Naive B cell (primary cell): Measurements from ENCODE around the gene ACE. TPM values are rescaled to one million over a fixed set of nuclear protein-coding genes. Genes with fewer than 3 reads are reported as not detected.
"Not testable (repeated sequence)": the region's sequence is repeated elsewhere in the genome, so short reads cannot be mapped to it uniquely, and the experiment has no call there.

ENCODE experiments used
- ATAC-seq, 2 donors: fragments of 150-1000 bp; cut with Tn5 transposase; 2 replicates each; pipeline ENCODE4 v1.10.0; 2021; ENCODE audit warnings: low read depth in 2 of 2, mild to moderate bottlenecking in 2 of 2, moderate library complexity in 2 of 2
- DNase-seq: peaks from one replicate; pipeline ENCODE4 v3.0.0; 2022
- H3K27ac Mint-ChIP-seq, 6 donors: one replicate each; pipeline ENCODE4 v1.8.0; 2020 to 2022; ENCODE audit warnings: mild to moderate bottlenecking in 6 of 6, mixed read lengths in 6 of 6, moderate library complexity in 5 of 6, inconsistent platforms in 2 of 6
- H3K27me3 Mint-ChIP-seq, 3 donors: one replicate each; pipeline ENCODE4 v1.8.0; 2021 to 2022; ENCODE audit warnings: mixed read lengths in 3 of 3, mild to moderate bottlenecking in 1 of 3
- H3K36me3 Mint-ChIP-seq, 2 donors: one replicate each; pipeline ENCODE4 v1.8.0; 2020 to 2022; ENCODE audit warnings: mixed read lengths in 2 of 2, inconsistent platforms in 1 of 2, mild to moderate bottlenecking in 1 of 2
- H3K4me1 Mint-ChIP-seq, 3 donors: one replicate each; pipeline ENCODE4 v1.8.0; 2020 to 2022; ENCODE audit warnings: mixed read lengths in 3 of 3, inconsistent platforms in 1 of 3, mild to moderate bottlenecking in 1 of 3, moderate library complexity in 1 of 3
- H3K4me3 Mint-ChIP-seq, 8 donors: one replicate each; pipeline ENCODE4 v1.8.0; 2020 to 2022; ENCODE audit warnings: mild to moderate bottlenecking in 8 of 8, mixed read lengths in 8 of 8, moderate library complexity in 8 of 8, inconsistent platforms in 2 of 8
- H3K9me3 Mint-ChIP-seq, 7 donors: one replicate each; pipeline ENCODE4 v1.8.0; 2020 to 2022; ENCODE audit warnings: mixed read lengths in 7 of 7, mild to moderate bottlenecking in 5 of 7, inconsistent platforms in 2 of 7, moderate library complexity in 1 of 7
- polyA plus RNA-seq, 6 donors: library from polyadenylated mRNA; unstranded; fragments of 300-500 nt; fragmentation: Illumina TruSeq; gene quantifications; one replicate each; pipeline ENCODE4 v1.2.3, GENCODE V29; 2021; ENCODE audit warnings: low read depth in 6 of 6

Gene ACE
- polyA plus RNA-seq, 6 donors from 2014 or later, result not detected

DNA sequence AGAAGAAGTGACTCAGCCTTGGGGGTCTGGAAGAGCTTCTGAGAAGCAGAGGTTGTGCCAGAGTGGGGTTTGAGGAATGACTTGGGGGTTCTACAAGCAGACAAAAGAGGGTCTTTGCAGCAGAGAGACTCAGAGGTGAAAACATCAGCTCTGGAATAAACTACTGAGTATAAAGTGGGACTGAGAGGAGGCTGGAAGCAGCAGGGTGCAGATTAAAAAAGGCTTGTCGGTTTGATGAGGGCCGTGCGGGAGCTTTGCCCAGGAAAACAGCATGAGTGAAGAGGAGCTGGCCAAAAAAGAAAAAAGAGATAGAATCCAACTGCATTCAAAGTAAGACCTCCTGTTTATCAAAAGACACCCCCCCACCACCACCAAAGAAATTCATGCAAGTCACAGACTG lies 13.1 kb upstream of the ACE start:
- H3K27me3 Mint-ChIP-seq, result peaks cover 0 to 6% (median 0%) of the 10 kb centered on the region in 3 donors
- peak overlapping the region in 1 of 6 donors; percentile 5 for H3K27ac Mint-ChIP-seq
- peaks cover 19 to 38% (median 19%) of the 10 kb centered on the region in 3 donors for H3K4me1 Mint-ChIP-seq
- no peaks in the 10 kb centered on the region for H3K36me3 Mint-ChIP-seq
- ATAC-seq (no peak), DNase-seq (no peak)
- H3K9me3 Mint-ChIP-seq, result peaks cover 0 to 9% (median 0%) of the 10 kb centered on the region in 7 donors
- peak overlapping the region in 2 of 8 donors; percentile 51 to 68 for H3K4me3 Mint-ChIP-seq

DNA sequence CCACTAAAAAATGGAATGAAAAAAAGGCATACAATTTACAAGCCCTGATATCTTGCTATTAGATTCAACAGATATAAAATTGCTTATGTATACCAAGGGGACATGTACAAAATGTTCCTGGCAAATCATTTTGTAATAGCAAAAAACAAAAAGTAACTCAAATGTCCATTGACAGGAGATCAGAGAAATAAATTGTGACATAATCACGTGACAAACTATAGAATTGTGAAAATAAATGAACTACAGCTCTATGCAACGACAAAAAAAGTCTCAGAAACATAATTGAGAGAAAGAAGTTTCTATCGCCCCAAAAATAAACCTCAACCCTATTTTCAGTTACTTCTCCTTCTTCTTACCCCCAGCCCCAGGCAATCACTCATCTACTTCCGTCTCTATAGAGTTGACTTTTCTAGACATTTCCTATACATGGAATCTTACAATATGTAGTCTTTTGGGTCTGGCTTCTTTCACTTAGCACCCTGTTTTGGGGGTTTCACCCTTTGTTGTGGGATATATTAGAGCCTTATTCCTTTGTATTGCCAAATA lies 12.1 kb upstream of the ACE start:
- peaks cover 0 to 8% (median 0%) of the 10 kb centered on the region in 3 donors for H3K27me3 Mint-ChIP-seq
- peak overlapping the region in 3 of 8 donors; percentile 18 to 74 (median 21) for H3K4me3 Mint-ChIP-seq
- peaks cover 0 to 9% (median 0%) of the 10 kb centered on the region in 7 donors for H3K9me3 Mint-ChIP-seq
- H3K36me3 Mint-ChIP-seq, result no peaks in the 10 kb centered on the region
- DNase-seq (no peak), ATAC-seq (peak in 1 of 2 donors; percentile 22)
- H3K4me1 Mint-ChIP-seq, result peaks cover 19 to 38% (median 19%) of the 10 kb centered on the region in 3 donors
- no peak overlapping the region for H3K27ac Mint-ChIP-seq

DNA sequence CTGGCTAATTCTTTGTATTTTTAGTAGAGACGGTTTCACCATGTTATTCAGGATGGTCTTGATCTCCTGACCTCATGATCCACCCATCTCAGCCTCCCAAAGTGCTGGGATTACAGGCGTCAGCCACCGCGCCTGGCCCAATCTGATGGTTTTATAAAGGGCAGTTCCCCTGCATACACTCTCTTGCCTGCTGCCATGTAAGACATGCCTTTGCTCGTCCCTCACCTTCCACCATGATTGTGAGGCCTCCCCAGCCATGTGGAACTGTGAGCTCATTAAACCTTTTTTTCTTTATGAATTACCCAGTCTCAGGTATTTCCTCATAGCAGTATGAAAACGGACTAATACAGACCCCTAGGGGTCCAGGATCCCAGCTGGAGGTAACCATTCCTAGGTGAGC lies 8.8 kb upstream of the ACE start:
- H3K27ac Mint-ChIP-seq, DNase-seq, ATAC-seq, H3K4me3 Mint-ChIP-seq, H3K9me3 Mint-ChIP-seq, H3K36me3 Mint-ChIP-seq: not testable (repeated sequence)
- Mint-ChIP-seq H3K4me1 (peaks cover 9 to 15% (median 12%) of the 10 kb centered on the region in 3 donors), H3K27me3 (peaks cover 8 to 18% (median 13%) of the 10 kb centered on the region in 3 donors)

DNA sequence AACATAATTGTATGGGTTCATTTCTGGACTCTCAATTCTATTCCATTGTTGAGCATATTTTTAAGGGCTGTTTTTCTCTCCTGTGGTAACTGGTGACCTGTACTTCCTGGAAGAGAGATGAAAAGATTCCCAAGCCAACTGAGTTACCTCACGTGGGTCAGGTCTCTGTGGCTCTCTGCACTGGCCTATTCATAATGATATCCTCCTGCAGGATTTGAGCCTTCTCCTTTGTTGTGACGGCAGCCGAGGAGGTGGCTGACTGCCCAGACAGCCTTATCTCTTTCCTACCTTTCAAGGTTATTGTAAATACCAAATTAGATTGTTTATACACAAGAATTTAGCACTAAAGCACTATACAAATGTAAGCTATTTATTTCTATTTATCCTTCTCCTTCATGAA lies 2.7 kb upstream of the ACE start:
- no peak for ATAC-seq
- H3K27me3 Mint-ChIP-seq, result peaks cover 30 to 57% (median 43%) of the 10 kb centered on the region in 3 donors
- no peak overlapping the region for H3K27ac Mint-ChIP-seq
- DNase-seq, result no peak
- H3K4me1 Mint-ChIP-seq, result peaks cover 13 to 19% (median 19%) of the 10 kb centered on the region in 3 donors
- H3K4me3 Mint-ChIP-seq, result peak overlapping the region in 1 of 8 donors; percentile 31
- H3K36me3 Mint-ChIP-seq, result no peaks in the 10 kb centered on the region
- H3K9me3 Mint-ChIP-seq, result no peaks in the 10 kb centered on the region

DNA sequence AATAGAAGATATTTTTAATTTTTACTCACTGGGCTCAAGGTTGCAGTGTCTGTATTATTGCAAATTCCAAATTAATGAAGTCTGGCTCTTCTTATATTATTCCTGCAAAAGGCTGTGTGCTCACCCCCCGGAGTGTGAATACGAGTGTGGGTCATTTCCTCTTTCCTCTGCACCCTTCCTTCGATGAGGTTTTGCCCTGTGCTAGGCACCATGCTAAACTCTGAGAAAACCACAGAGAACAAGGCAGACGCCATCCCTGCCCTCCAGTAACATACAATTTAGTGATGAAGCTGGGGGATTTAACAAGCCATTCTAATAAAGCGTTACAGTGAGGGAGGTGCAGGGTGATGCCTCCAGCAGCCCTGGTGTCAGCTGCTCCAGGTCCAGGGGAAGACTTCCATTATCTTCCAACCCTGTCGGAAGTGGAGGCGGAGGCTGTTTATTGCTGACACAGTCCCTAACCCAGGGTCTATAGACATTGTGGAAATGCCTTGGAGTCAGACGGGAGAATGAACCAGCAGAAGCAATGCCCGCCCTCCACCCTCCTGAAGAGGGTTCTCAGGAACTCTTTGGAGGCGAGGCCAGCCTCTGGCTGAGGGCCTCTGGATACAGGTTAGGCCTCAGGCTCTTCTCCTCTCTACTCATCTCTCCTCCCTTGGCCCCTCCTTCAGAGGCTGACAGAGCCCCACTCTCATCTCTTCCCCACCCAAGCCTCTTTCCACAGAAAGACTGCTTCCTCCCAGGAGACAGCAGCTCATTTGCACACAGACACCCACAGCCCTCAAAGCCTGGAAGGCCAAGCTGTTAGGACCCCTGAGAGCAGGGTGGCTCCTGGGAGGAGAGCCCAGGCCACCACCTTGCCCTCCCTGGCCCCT lies 2.0 kb upstream of the ACE start:
- Mint-ChIP-seq H3K4me1 (peaks cover 13 to 22% (median 20%) of the 10 kb centered on the region in 3 donors), H3K36me3 (no peaks in the 10 kb centered on the region), H3K4me3 (peak overlapping the region in 5 of 8 donors; percentile 31 to 86 (median 64)), H3K9me3 (no peaks in the 10 kb centered on the region), H3K27me3 (peaks cover 30 to 60% (median 49%) of the 10 kb centered on the region in 3 donors), H3K27ac (no peak overlapping the region)
- ATAC-seq, result no peak
- DNase-seq, result no peak

DNA sequence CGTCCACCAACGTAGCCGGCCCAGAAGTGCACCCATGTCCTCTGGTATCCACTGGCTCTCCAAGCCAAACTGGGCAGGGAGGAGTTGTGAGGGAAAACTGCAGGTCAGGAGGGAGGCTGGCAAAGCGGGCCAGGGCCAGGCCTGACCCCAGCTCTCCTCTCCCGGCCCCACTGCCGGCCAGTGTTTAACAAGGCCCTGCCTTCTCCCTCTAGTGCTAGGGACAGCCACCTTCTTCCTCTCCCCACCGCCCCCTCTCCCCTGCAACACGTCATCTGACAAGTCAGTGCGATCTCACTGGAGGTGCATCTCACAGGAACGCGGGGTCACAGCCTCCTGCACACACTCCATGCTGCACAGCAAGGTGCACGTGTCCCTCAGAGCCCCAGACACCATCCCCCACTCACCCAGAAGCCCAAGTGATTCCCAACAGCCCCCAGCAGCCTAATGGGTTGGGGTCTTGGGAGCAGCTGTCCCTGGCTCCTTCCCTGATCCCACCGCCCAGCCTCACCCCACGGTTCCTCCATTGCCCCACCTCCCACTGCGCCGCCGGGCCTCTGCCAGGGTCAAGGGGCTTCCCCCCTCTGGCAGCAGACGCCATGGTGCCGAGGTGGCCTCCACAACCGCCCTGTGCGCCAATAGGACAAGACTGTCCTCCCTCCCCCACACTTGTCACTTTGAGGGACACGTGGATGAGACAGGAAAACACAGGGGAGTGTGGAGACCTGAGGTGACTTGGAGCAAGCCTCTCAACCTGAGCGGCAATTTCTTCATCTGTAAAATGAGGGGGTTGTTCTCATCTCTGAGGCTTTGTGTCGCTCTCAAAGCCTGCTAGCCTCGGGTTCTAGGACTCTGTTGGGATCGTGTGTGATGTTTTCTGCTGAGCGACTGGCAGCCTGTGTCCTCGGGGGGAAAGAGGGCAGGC lies 1.1 kb upstream of the ACE start:
- H3K36me3 Mint-ChIP-seq, result no peaks in the 10 kb centered on the region
- H3K9me3 Mint-ChIP-seq, result no peaks in the 10 kb centered on the region

DNA sequence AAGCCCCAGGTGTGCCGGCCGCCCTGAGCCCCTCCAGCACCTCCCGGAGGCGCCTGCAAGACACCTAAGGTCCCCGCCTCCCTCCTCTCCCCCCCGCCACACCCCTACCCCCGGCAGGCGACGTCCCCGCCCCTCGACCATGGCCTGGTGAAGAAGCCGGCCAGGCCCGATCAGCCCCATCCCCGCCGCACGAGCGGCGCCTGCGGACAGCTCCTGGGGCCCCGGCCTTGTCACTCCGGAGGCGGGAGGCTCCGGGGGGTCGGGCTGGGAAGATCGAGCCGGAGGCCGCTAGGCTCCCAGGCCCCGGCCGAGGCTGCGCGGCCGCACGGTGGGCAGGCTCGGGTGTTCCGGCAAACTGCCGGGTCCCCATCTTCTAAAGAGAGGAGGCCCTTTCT lies 405 bp upstream of the ACE start:
- H3K27ac Mint-ChIP-seq, result no peak overlapping the region
- H3K4me3 Mint-ChIP-seq, result peak overlapping the region; percentile 44 to 89 (median 70)
- ATAC-seq (peak; percentile 8 to 12), DNase-seq (no peak)
- peaks cover 13 to 22% (median 20%) of the 10 kb centered on the region in 3 donors for H3K4me1 Mint-ChIP-seq
- H3K27me3 Mint-ChIP-seq, result peaks cover 28 to 61% (median 43%) of the 10 kb centered on the region in 3 donors
- H3K9me3 Mint-ChIP-seq, result no peaks in the 10 kb centered on the region
- no peaks in the 10 kb centered on the region for H3K36me3 Mint-ChIP-seq

More for the DNA sequence above, 1.1 kb upstream of the ACE start:
- ATAC-seq (no peak), DNase-seq (no peak)
- Mint-ChIP-seq H3K27ac (peak overlapping the region in 1 of 6 donors; percentile 84), H3K4me3 (peak overlapping the region; percentile 44 to 89 (median 78)), H3K27me3 (peaks cover 30 to 60% (median 43%) of the 10 kb centered on the region in 3 donors), H3K4me1 (peaks cover 13 to 22% (median 20%) of the 10 kb centered on the region in 3 donors)

DNA sequence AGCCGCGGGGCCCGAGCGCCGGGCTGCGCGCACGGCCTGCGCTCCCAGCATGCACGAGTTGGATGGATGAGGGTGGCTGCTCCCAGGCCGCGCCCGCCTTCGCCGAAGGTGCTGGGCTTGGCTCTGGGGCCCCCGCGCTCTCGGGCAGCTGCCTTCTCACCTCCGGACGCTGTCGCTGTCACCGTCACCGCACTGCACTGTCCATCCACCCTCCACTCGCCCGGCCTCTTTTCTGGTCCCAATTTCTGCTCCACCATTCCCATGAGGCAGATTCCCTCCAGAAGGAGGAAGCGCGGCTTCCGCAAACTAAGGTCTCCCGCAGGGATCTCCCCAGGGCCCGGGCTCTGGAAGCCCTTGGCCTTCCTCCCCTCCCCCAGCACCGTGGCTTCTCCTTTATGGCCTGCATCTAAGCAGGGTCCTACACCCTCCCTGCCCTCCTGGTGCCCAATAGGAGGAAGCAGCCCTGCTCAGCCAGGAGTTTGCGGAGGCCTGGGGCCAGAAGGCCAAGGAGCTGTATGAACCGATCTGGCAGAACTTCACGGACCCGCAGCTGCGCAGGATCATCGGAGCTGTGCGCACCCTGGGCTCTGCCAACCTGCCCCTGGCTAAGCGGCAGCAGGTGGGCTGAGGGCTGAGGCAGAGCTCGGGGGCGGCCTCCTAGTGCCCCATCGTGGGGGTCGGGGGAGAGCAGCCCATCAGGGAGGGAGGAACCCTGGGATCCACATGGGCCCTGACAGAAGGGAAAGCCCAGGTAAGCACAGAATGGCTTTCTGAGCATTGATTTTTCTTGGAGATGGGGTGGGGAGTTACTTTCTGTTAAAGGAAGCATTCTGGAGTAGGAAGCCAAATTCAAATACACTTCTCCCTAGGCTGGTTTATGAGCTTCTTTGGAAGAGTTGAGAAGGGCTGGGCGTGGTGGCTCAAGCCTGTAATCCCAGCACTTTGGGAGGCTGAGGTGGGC lies 899 bp downstream of the ACE start:
- peaks cover 18 to 66% (median 47%) of the 10 kb centered on the region in 3 donors for H3K27me3 Mint-ChIP-seq
- H3K36me3 Mint-ChIP-seq, result no peaks in the 10 kb centered on the region
- peak overlapping the region; percentile 76 to 90 (median 84) for H3K4me3 Mint-ChIP-seq
- peak overlapping the region in 3 of 6 donors; percentile 27 to 92 (median 56) for H3K27ac Mint-ChIP-seq
- ATAC-seq, result peak; percentile 6 to 7
- H3K4me1 Mint-ChIP-seq, result peaks cover 13 to 22% (median 20%) of the 10 kb centered on the region in 3 donors
- no peaks in the 10 kb centered on the region for H3K9me3 Mint-ChIP-seq
- no peak for DNase-seq

DNA sequence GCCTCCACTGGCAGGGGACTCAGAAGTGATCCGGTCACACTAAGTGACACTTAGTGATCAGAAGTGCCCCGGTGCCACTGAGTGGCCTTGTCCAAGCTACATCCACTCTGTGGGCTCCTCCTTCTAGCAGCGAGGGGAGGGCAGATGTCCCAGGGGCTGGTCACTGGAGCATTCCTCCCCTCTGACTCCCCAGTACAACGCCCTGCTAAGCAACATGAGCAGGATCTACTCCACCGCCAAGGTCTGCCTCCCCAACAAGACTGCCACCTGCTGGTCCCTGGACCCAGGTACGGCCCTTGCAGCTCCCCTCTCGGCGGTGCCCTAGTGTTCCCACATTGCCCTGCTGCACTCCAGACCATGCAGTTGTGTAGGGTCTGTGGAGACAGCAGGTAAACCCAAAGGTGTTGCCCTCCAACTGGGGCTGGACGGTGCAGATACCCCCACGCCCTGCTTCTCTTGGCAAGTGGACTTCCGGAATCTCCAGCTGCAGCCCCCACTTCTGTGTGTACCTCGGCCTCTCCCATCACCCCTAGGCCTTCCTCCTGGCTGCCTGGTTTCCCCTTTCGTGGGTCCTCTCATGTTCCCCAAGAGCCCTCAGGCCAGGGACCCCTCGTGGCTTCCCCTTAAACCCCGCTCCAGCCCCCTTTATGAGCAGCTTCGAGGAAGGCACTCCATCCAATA lies 2.1 kb downstream of the ACE start:
- Mint-ChIP-seq H3K4me1 (peaks cover 13 to 22% (median 20%) of the 10 kb centered on the region in 3 donors), H3K27ac (peak overlapping the region in 1 of 6 donors; percentile 30), H3K36me3 (no peaks in the 10 kb centered on the region), H3K9me3 (no peaks in the 10 kb centered on the region), H3K27me3 (peaks cover 17 to 67% (median 55%) of the 10 kb centered on the region in 3 donors), H3K4me3 (peak overlapping the region in 6 of 8 donors; percentile 16 to 58 (median 40))
- peak; percentile 70 to 75 for ATAC-seq
- DNase-seq, result peak; percentile 58

DNA sequence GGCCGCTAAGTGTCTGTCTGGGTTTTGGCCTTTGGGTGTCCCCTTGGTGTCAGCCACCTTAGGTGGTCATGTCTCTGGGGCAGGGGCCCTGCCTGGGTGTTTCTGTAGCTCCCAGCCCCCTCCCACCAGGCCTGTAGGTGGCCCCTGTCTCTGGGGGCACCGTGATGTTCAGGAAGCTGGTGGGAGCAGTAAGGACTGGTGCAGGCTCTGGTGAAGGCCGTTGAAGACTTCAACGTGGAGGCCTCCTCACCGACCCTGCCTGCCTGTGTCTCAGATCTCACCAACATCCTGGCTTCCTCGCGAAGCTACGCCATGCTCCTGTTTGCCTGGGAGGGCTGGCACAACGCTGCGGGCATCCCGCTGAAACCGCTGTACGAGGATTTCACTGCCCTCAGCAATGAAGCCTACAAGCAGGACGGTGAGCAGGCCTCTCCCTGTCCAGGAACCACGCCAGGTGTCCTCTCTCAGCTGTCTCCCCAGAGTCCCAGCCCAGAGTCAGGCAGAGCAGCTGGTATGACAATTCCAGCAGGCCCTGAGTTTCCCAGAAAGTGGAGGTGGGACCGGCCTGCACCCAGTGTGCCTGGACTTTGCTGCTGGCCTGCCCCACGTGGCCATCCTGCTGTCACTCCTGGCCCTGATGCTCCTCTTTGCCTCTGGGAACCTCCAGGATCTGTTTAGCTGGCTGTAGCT lies 2.8 kb downstream of the ACE start:
- Mint-ChIP-seq H3K27me3 (peaks cover 12 to 60% (median 50%) of the 10 kb centered on the region in 3 donors), H3K36me3 (no peaks in the 10 kb centered on the region), H3K4me3 (peak overlapping the region in 2 of 8 donors; percentile 33 to 41), H3K9me3 (no peaks in the 10 kb centered on the region), H3K27ac (no peak overlapping the region), H3K4me1 (peaks cover 13 to 22% (median 20%) of the 10 kb centered on the region in 3 donors)
- DNase-seq (no peak), ATAC-seq (no peak)

DNA sequence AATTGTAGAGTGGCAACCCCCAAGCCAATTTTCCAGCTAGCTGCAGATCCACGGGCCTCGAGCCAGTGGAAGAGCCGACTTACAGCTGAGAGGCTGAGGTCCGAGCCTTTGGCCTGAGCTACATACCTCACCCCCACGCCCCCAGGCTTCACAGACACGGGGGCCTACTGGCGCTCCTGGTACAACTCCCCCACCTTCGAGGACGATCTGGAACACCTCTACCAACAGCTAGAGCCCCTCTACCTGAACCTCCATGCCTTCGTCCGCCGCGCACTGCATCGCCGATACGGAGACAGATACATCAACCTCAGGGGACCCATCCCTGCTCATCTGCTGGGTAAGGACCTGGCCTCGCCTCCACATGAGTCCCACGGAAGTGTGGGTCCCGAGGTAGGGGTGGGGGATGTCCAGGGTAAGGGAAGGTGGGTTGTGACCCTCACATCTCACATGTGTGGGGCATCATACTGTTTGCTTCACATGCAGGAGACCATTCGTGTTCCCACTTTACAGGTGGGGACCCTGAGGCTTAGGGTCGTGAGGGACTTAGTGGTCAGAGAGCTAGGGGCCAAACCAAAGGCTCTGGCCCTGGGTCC lies 3.4 kb downstream of the ACE start:
- no peak for ATAC-seq
- H3K9me3 Mint-ChIP-seq, result no peaks in the 10 kb centered on the region
- H3K4me1 Mint-ChIP-seq, result peaks cover 13 to 22% (median 16%) of the 10 kb centered on the region in 3 donors
- peaks cover 6 to 54% (median 44%) of the 10 kb centered on the region in 3 donors for H3K27me3 Mint-ChIP-seq
- DNase-seq, result no peak
- peak overlapping the region in 1 of 6 donors; percentile 11 for H3K27ac Mint-ChIP-seq
- H3K4me3 Mint-ChIP-seq, result peak overlapping the region in 1 of 8 donors; percentile 35
- no peaks in the 10 kb centered on the region for H3K36me3 Mint-ChIP-seq
